Ecto neural progenitor cell (in vitro differentiated cells): ENCODE results near the gene CD1C.
"Not testable (repeated sequence)": the region's sequence is repeated elsewhere in the genome, so short reads cannot be mapped to it uniquely, and the experiment has no call there.

ENCODE experiments used
- DNase-seq: peaks from one replicate; pipeline ENCODE4 v3.0.0-alpha.2; 2018; ENCODE audit warnings: low spot score

Gene CD1C

DNA sequence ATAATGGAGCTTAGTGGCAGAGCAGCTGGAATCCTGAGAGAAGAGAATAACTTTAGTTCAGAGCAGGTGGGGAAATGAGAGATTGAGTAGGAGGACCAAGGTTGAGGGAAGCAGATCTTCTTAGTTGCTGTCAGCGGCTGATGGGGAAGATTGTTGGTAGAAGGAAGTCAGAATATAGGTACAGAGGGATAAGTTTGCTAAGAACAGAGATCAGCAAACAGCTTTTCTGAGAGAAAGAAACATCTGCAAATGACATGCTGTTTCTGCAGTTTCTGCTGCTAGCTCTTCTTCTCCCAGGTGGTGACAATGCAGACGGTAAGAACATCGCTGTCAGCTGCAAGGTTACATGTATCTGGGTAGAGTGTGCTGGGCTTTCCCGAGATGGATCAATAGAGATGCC, at the start of gene CD1C:
Gene CD1C, plus strand, starts transcription at position 113 of the 400 bp plus-strand sequence. Its CDS starts 142 bp downstream, at position 255.
- no peak for DNase-seq

- no peak for DNase-seq
Observed at GRCh38 chr1:158246650-158247049, 43.1 kb upstream of the CD1C start.

DNA sequence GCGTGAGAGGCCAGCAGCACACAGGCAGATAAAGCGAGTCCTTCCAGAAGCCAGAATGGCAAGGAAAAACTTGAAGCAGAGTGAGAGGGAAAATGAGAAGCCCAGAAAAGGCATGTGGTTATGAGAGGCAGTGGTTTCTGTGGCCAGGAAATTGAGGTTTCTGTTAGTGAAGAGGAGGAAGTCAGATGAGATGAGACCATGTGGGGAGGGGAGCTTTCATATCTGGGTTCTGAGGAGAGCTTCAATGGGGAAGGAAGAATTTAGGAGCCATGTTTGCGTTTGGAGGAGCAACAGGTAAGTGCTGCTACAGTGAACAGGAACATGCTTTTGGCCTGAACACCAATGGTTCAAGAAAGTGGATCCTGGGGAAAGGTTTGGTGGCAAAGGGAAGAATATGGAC, 41.6 kb upstream of the CD1C start:
- no peak for DNase-seq

DNA sequence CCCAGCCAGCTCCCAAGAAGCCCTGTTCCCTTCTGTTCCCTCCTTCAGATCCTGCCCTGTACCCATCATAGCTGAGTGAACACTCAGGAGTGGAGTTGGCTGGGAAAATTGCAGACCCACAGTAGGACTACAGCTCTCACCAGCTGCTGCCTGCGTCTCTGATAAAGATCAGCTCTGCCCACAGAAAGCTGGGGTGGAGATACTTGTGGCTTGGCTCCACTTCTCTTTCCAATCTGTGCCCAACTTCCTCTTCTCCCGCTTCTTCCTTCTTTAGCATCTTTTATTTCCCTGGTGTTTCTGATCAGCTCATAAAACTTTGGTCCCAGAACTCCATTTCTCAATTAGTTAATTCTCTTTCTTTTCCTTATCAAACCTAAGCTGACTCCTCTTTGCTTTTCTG, 41.0 kb upstream of the CD1C start:
- no peak for DNase-seq

GRCh38 chr1:158249646-158250045, 40.1 kb upstream of the CD1C start:
- DNase-seq: no peak

- DNase-seq: no peak
Observed at GRCh38 chr1:158251163-158251562, 38.6 kb upstream of the CD1C start.

GRCh38 chr1:158255656-158256055, 34.1 kb upstream of the CD1C start:
- no peak for DNase-seq

- not testable (repeated sequence) for DNase-seq
Observed at GRCh38 chr1:158256747-158257146, 33.0 kb upstream of the CD1C start.

DNA sequence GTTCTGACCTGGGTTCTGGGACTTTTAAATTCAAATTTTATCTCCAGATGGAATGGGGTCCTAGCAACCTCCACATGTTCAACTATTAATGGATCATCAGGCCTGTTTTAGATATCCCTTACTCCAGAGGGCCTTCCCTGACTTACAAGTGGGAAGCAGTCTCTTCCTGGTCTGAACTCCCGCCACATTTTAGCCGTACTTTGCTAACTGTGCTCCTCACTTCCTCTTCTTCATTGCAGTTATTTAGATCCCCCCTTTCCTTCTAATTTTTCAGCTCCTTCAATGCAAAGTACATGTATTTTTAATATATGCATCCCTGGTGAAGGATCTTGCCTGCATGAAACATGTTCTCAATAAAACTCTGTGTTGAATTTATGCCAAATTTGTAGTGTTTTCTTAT, 31.8 kb upstream of the CD1C start:
- DNase-seq: no peak

DNA sequence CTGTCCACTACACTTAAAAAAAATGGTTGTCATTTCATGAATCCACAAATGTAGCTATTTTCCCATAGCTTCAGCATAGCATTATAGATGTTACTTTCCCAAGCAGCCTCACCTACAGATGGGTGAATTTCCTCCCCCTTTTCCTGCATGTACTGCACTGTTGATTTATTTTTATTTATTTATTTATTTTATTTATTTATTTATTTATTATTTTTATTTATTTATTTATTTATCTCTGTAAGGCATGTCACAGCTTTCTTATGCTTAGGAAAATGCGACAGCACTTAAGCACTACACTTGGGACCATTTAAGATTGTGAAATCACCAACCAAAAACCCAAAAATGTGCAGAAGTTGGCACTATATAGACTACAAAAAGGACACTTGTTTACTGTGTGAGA, 30.6 kb upstream of the CD1C start:
- no peak for DNase-seq

- DNase-seq: no peak
Observed at GRCh38 chr1:158272681-158273080, 17.0 kb upstream of the CD1C start.

DNA sequence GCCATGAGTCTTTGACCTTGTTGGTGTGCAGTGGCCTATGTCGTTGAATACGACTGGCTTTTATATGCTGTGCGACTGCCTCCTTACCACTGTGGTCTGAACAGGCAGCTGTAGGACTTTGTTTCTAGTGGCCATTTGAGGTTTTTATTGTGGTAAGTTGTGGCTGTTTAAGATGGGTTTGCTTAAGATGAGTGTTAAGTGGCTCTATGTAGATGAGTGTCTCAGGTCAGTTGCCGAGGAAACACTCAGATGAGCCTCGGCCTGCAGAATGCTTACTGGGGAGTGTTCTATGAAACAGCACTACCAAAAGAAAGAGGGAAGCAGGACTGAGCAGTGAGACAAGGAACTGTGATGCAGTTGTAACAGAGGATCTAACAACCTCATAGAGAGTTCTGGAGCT, 14.9 kb upstream of the CD1C start:
- no peak for DNase-seq

GRCh38 chr1:158282421-158282820, 7.3 kb upstream of the CD1C start:
- DNase-seq: not testable (repeated sequence)

- DNase-seq: no peak
Observed at GRCh38 chr1:158283965-158284364, 5.8 kb upstream of the CD1C start.

- DNase-seq: no peak
Observed at GRCh38 chr1:158285756-158286241, 3.9 kb upstream of the CD1C start.

GRCh38 chr1:158286487-158286886, 3.2 kb upstream of the CD1C start:
- DNase-seq: no peak

GRCh38 chr1:158286941-158287346, 2.8 kb upstream of the CD1C start:
- no peak for DNase-seq

GRCh38 chr1:158290321-158290844, 660 bp downstream of the CD1C start:
- DNase-seq: no peak

GRCh38 chr1:158295791-158296190, 6.1 kb downstream of the CD1C start:
- DNase-seq: no peak

DNA sequence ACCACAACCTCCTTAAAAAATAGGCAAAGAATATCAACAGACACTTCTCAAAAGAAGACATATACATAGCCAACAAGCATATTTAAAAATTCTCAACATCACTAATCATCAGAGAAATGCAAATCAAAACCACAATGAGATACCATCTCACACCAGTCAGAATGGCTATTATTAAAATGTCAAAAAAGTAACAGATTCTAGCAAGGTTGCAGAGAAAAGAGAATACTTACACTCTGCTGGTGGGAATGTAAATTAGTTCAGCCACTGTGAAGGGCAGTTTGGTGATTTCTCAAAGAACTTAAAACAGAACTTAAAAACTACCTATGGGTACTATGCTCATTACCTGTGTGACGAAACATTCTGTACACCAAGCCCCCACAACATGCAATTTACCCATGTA, 20.9 kb downstream of the CD1C start:
- no peak for DNase-seq

DNA sequence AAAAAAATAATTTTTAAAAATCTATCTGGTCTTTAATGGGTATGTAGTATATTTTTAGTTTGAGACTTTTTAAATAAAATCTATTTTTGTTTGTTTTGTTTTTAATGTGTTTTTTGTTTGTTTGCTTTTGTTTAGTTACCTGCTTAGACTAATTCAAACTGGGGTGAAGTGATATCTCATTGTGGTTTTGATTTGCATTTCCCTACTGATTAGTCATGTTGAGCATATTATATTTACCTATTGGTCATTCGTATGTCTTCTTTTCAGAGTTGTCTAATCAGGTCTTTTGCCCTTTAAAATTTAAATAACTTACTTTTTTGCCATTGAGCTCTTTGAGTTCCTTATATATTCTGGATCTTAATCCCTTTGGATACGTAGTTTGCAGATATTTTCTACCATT, 21.3 kb downstream of the CD1C start:
- no peak for DNase-seq

DNA sequence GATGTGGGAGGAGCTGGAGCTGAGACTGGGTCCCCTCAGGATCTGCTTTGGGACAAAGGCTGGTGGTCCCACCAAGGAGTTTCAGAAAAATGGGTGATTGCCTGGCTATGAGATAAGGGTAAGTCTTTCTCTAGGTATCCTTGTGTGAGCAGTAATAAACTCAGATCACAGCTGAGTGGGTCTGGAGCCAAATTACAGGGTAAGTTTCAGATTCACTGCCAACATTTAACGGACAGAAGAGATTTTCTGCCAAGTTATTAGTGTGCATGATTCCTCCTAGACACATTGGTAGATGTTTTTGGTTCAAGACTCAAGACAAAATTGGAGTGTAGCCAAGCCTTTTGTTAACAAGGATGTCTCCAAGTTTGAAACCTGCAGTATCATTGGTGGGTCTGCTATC, 34.1 kb downstream of the CD1C start:
- no peak for DNase-seq

GRCh38 chr1:158324395-158324794, 34.7 kb downstream of the CD1C start:
- no peak for DNase-seq

GRCh38 chr1:158327481-158327880, 37.8 kb downstream of the CD1C start:
- DNase-seq: no peak

GRCh38 chr1:158328426-158328825, 38.7 kb downstream of the CD1C start:
- no peak for DNase-seq
